Prostate gland (tissue), 2 donors: Measurements from ENCODE around the gene CSRNP3. TPM values are rescaled to one million over a fixed set of nuclear protein-coding genes. Genes with fewer than 3 reads are reported as not detected.

ENCODE experiments used
- DNase-seq: peaks from one replicate; pipeline ENCODE4 v3.0.0-alpha.2; 2019; ENCODE audit warnings: low spot score
- H3K27ac ChIP-seq, 2 donors: fragments of 200-600 bp; sonication (generic); 2 replicates each; pipeline ENCODE4 v1.5.1; 2017 to 2019
- H3K27me3 ChIP-seq: fragments of 200-600 bp; sonication (generic); replicated peaks from 2 replicates; pipeline ENCODE4 v1.5.1; 2019; ENCODE audit not compliant: insufficient read depth
- H3K36me3 ChIP-seq, 2 donors: fragments of 200-600 bp; sonication (generic); 1 replicate in 1 of 2; 2 replicates in 1 of 2; pipeline versions ENCODE4 v1.5.1 to v1.8.1; 2017 to 2019
- H3K4me1 ChIP-seq: fragments of 200-600 bp; sonication (generic); replicated peaks from 2 replicates; pipeline ENCODE4 v1.5.1; 2019
- H3K4me3 ChIP-seq, 2 donors: fragments of 200-600 bp; sonication (generic); 2 replicates each; pipeline ENCODE4 v1.5.1; 2017 to 2019
- H3K9me3 ChIP-seq: fragments of 200-600 bp; sonication (generic); 2 replicates; pipeline ENCODE4 v1.5.1; 2017
- POLR2A ChIP-seq: fragments of 450-650 bp; IDR thresholded peaks from one replicate; pipeline ENCODE4 v1.6.1; 2016; ENCODE audit warnings: antibody characterized with exemption, mild to moderate bottlenecking
- POLR2AphosphoS5 ChIP-seq: sonication (generic); formaldehyde crosslinking; IDR thresholded peaks from one replicate; pipeline ENCODE4 v1.6.1; 2017; ENCODE audit warnings: antibody characterized with exemption
- WGBS: methylation state at CpG from one replicate; pipeline ENCODE4 v1.1.5; 2018; 5-methylcytosine and 5-hydroxymethylcytosine counted together
- intact Hi-C: fragments of 100-400 bp; cut with DNase I; formaldehyde crosslinking; loops from one replicate; pipeline ENCODE4 v1.14.2; 2022
- total RNA-seq, 2 donors: library from RNA; depleted of rRNA; stranded (reverse); fragments of >200 nt; gene quantifications; one replicate each; pipeline ENCODE4 v1.1.0, GENCODE V29; 2016
- TF ChIP-seq, protein P1 (sequence below), 4 experiments: fragments of 200-600 bp in 2 of 4; fragments of 450-650 bp in 2 of 4; sonication (generic) in 2 of 4; IDR thresholded peaks; 1 replicate in 3 of 4; 2 replicates in 1 of 4; pipeline ENCODE4 v1.5.1; 2016 to 2019; ENCODE audit warnings: antibody characterized with exemption in 4 of 4, mild to moderate bottlenecking in 2 of 4, moderate library complexity in 2 of 4

CSRNP3 gene
- total RNA-seq, 2 donors from 2014 or later = 3.3 to 4.0 TPM

DNA sequence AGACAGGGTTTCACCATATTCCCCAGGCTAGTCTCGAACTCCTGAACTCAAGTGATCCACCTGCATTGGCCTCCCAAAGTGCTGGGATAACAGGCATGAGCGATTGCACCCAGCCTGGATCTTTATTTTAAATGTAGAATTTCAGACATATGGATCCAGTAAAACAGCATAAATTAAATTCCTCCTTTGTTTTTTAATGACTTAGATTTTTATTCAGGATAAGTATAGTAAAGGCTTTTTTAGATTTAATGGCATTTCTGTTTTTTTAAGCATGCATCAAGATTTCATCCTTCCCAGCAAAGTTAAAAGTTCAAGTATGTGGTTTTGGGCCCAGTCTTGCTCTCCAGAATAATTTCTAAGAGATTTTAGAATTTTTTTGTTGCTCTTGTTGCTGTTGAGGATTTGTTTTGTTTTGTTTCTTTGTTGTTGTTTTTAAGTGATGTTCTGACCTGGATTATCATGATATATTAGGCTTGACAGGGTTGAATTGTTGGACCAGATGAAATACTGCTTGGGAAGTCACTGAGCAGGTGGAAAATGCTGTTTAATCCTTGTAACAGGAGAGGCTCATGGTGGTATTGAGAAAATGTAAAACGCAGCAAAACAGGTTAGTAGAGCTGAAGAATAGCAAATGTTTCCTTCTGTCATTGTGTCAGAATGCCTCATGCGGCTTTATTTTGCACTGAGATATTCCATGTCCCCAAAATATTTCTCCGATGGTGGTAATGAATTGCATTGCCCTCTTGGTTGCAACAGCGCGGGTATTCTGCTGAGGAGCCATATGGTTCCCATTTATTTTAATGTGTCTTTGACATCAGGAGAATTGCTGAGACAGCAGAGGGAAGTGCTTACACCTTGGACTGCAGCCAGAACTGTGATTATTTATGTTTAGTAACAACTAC lies 176.7 kb downstream of the CSRNP3 start:
- no peaks in the 10 kb centered on the region for H3K36me3 ChIP-seq
- 73% methylated on average over 7 of the region's 7 CpGs for WGBS
- H3K27ac ChIP-seq = no peak overlapping the region
- intact Hi-C loops = no loop called here
- no peaks in the 10 kb centered on the region for H3K27me3 ChIP-seq
- no peak overlapping the region for H3K4me3 ChIP-seq
- no peak for TF ChIP-seq POLR2AphosphoS5
- TF ChIP-seq POLR2A = no peak
- TF ChIP-seq, protein P1, sequence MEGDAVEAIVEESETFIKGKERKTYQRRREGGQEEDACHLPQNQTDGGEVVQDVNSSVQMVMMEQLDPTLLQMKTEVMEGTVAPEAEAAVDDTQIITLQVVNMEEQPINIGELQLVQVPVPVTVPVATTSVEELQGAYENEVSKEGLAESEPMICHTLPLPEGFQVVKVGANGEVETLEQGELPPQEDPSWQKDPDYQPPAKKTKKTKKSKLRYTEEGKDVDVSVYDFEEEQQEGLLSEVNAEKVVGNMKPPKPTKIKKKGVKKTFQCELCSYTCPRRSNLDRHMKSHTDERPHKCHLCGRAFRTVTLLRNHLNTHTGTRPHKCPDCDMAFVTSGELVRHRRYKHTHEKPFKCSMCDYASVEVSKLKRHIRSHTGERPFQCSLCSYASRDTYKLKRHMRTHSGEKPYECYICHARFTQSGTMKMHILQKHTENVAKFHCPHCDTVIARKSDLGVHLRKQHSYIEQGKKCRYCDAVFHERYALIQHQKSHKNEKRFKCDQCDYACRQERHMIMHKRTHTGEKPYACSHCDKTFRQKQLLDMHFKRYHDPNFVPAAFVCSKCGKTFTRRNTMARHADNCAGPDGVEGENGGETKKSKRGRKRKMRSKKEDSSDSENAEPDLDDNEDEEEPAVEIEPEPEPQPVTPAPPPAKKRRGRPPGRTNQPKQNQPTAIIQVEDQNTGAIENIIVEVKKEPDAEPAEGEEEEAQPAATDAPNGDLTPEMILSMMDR (IDR thresholded peaks at IDR 0.05) = no peak
- DNase-seq = no peak
- H3K4me1 ChIP-seq = no peaks in the 10 kb centered on the region
- no peaks in the 10 kb centered on the region for H3K9me3 ChIP-seq

DNA sequence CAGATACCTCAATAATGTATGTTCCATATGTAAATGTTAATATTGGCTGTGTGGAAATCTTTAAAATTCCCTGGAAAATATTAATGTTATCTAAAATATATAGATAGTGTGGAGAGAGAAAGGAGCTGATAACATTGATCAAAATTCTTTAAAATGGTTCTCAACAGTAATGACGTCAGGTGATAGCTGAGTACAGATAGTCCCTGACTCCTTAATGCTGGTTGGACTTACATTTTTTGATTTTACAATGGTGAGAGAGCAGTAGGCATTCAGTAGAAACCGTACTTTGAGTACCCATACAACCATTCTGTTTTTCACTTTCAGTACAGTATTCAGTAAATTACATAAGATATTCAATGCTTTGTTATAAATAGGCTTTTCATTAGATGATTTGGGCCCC lies 177.9 kb downstream of the CSRNP3 start:
- DNase-seq = no peak
- H3K27ac ChIP-seq = no peak overlapping the region
- H3K36me3 ChIP-seq = no peaks in the 10 kb centered on the region
- no peaks in the 10 kb centered on the region for H3K9me3 ChIP-seq
- H3K4me3 ChIP-seq = no peak overlapping the region
- H3K27me3 ChIP-seq = no peaks in the 10 kb centered on the region
- intact Hi-C loops = no loop called here
- TF ChIP-seq, protein P1 (IDR thresholded peaks at IDR 0.05) = no peak
- no peak for TF ChIP-seq POLR2AphosphoS5
- TF ChIP-seq POLR2A = no peak
- no peaks in the 10 kb centered on the region for H3K4me1 ChIP-seq
- WGBS = 93% methylated on average over 2 of the region's 2 CpGs

DNA sequence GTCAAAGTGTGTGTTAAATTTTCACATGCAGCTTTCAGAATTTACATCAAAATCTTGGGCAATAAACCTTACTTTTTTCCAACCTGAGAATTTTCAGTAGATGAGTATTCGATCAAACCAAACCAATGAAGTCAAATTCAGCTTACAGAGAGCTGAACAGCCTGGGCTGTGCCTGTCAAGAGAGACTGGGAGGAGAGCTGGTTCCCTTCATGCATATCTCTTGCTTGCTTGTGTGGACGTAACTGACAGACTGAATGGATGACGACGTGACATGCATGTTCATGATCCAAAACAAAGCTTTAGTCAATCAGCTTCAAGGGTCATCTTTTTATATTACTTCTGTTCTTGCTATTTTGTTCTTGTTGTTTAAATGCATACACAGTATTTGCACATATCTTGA lies 179.3 kb downstream of the CSRNP3 start:
- Histone ChIP-seq H3K27ac (no peak overlapping the region), H3K36me3 (no peaks in the 10 kb centered on the region), H3K27me3 (no peaks in the 10 kb centered on the region), H3K4me1 (no peaks in the 10 kb centered on the region), H3K9me3 (no peaks in the 10 kb centered on the region), H3K4me3 (no peak overlapping the region)
- no peak for DNase-seq
- TF ChIP-seq POLR2A (no peak), POLR2AphosphoS5 (no peak)
- TF ChIP-seq, protein P1 (IDR thresholded peaks at IDR 0.05) = no peak
- WGBS = 88% methylated on average over 4 of the region's 4 CpGs
- intact Hi-C loops = no loop called here

DNA sequence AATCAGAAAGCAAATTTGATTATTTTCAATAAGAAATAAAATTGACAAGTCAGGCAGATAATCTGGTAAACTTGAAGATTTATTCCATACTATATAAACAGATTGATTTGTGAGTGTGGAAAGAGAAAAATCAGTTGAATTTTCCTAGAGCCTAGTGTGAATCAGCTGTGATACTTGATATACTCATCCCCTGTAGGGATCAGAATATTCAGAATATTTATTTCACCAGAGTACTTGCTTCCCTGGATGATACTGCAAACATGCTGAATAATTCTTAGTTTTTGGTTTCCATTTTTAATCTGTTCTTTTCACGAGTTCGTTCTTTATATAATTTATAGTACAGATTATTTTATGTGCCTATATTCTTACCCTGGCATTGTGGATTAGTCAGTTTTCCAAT lies 181.7 kb downstream of the CSRNP3 start:
- H3K27ac ChIP-seq = no peak overlapping the region
- H3K4me3 ChIP-seq = no peak overlapping the region
- WGBS = 89% methylated on average over 2 of the region's 2 CpGs
- intact Hi-C loops = no loop called here
- H3K4me1 ChIP-seq = no peaks in the 10 kb centered on the region
- no peaks in the 10 kb centered on the region for H3K27me3 ChIP-seq
- no peak for DNase-seq
- H3K36me3 ChIP-seq = no peaks in the 10 kb centered on the region
- no peaks in the 10 kb centered on the region for H3K9me3 ChIP-seq
- TF ChIP-seq, protein P1 (IDR thresholded peaks at IDR 0.05) = no peak
- TF ChIP-seq POLR2AphosphoS5 (no peak), POLR2A (no peak)

DNA sequence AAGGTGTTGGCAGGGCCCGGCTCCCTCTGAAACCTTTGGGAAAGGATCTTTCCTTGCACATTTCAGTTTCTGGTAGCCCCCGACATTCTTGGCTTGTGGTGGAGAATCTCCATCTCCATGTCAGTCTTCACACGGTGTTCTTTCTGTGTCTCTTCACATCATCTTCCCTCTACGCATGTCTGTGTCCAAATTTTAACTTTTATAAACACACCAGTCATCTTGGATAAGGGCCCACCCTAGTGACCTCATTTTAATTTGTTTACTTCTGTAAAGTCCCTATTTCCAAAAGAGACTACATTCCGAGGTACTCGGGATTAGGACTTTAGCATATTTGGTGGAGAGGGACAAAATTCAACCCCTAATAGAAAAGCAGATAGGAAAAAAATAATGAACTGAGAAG lies 186.2 kb downstream of the CSRNP3 start:
- 64% methylated on average over 6 of the region's 6 CpGs for WGBS
- Histone ChIP-seq H3K4me3 (no peak overlapping the region), H3K9me3 (no peaks in the 10 kb centered on the region), H3K27me3 (no peaks in the 10 kb centered on the region), H3K36me3 (no peaks in the 10 kb centered on the region), H3K27ac (no peak overlapping the region), H3K4me1 (no peaks in the 10 kb centered on the region)
- TF ChIP-seq, protein P1 (IDR thresholded peaks at IDR 0.05) = no peak
- no peak for TF ChIP-seq POLR2AphosphoS5
- no peak for TF ChIP-seq POLR2A
- intact Hi-C loops = no loop called here
- no peak for DNase-seq
